Mesendoderm (in vitro differentiated cells): Measurements from ENCODE around the gene FOXN4.

Experiments
- DNase-seq: peaks from one replicate; pipeline ENCODE4 v3.0.0; 2013
- H2AK5ac ChIP-seq: 2 replicates; pipeline ENCODE4 v1.6.1; 2013; ENCODE audit warnings: low read length, inconsistent platforms
- H2BK120ac ChIP-seq: 2 replicates; pipeline ENCODE4 v1.6.1; 2013; ENCODE audit warnings: low read depth, mild to moderate bottlenecking, low read length, moderate library complexity, mixed read lengths
- H2BK15ac ChIP-seq: replicated peaks from 2 replicates; pipeline ENCODE4 v1.6.1; 2013; ENCODE audit warnings: low read depth, mild to moderate bottlenecking, moderate library complexity
- H2BK5ac ChIP-seq: 2 replicates; pipeline ENCODE4 v1.6.1; 2013; ENCODE audit warnings: low read length, inconsistent platforms
- H3K18ac ChIP-seq: 2 replicates; pipeline ENCODE4 v1.6.1; 2013; ENCODE audit warnings: mild to moderate bottlenecking, low read length, mixed read lengths
- H3K23ac ChIP-seq: one replicate; pipeline ENCODE4 v1.6.1; 2013; ENCODE audit warnings: low read length
- H3K27ac ChIP-seq: 2 replicates; pipeline ENCODE4 v1.5.1; 2013; ENCODE audit warnings: low read depth, mild to moderate bottlenecking, inconsistent platforms, low read length, moderate library complexity
- H3K27me3 ChIP-seq: 2 replicates; pipeline ENCODE4 v1.6.1; 2013; ENCODE audit warnings: low read length, control low read depth, mild to moderate bottlenecking, inconsistent platforms; ENCODE audit not compliant: insufficient read depth, poor library complexity
- H3K36me3 ChIP-seq: 2 replicates; pipeline ENCODE4 v1.6.1; 2013; ENCODE audit warnings: low read length, inconsistent platforms; ENCODE audit not compliant: control insufficient read depth, insufficient read depth
- H3K4ac ChIP-seq: one replicate; pipeline ENCODE4 v1.6.1; 2013; ENCODE audit warnings: low read depth, mild to moderate bottlenecking, low read length, moderate library complexity
- H3K4me1 ChIP-seq: 2 replicates; pipeline ENCODE4 v1.6.1; 2013; ENCODE audit warnings: low read depth, low read length, inconsistent platforms; ENCODE audit not compliant: control insufficient read depth
- H3K4me2 ChIP-seq: 2 replicates; pipeline ENCODE4 v1.6.1; 2013; ENCODE audit warnings: low read length
- H3K4me3 ChIP-seq: 2 replicates; pipeline ENCODE4 v1.5.1; 2013; ENCODE audit warnings: mild to moderate bottlenecking, low read length
- H3K56ac ChIP-seq: one replicate; pipeline ENCODE4 v1.6.1; 2013; ENCODE audit warnings: low read length
- H3K79me1 ChIP-seq: 2 replicates; pipeline ENCODE4 v1.6.1; 2013; ENCODE audit warnings: low read length, inconsistent platforms
- H3K79me2 ChIP-seq: 2 replicates; pipeline ENCODE4 v1.6.1; 2013; ENCODE audit warnings: mild to moderate bottlenecking, low read length; ENCODE audit not compliant: control insufficient read depth, insufficient read depth
- H3K9ac ChIP-seq: 2 replicates; pipeline ENCODE4 v1.6.1; 2013; ENCODE audit warnings: low read length, inconsistent platforms
- H4K5ac ChIP-seq: one replicate; pipeline ENCODE4 v1.6.1; 2013; ENCODE audit warnings: low read length
- H4K8ac ChIP-seq: one replicate; pipeline ENCODE4 v1.6.1; 2013; ENCODE audit warnings: low read depth, mild to moderate bottlenecking, control low read depth, low read length, moderate library complexity
- WGBS: extraction: QIAGEN DNeasy Blood & Tissue Kit; methylation state at CpG from one replicate; pipeline ENCODE4 v1.1.7; 2013; ENCODE audit warnings: low lambda C conversion rate, missing lambda C conversion rate; ENCODE audit not compliant: insufficient coverage; ENCODE audit errors: extremely low coverage; 5-methylcytosine and 5-hydroxymethylcytosine counted together

Gene FOXN4

DNA sequence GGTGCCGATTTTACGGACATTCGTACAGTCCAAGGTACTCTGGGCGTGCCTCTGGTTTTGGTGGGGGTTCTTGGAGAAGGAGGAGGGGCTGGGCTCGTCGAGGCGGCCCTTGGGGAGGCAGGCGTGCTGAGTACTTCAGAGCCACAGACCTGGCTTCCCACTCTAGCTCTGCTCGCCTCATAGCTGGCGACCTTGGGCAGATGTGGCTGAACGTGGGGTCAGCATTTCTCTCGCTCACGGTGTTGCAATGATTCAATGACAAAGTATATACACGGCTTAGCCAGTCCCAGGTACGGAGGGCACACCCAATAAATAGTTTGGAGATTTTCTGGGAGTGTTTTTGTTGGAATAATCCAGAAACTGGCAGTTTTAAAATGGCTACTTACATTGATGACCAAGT, 75.1 kb downstream of the FOXN4 start:
- Histone ChIP-seq H2AK5ac (no peak overlapping the region), H3K27ac (no peak overlapping the region), H3K36me3 (no peaks in the 10 kb centered on the region), H4K5ac (no peak overlapping the region), H3K27me3 (no peaks in the 10 kb centered on the region), H2BK5ac (no peak overlapping the region), H3K4me2 (no peak overlapping the region), H2BK15ac (no peak overlapping the region), H3K4me3 (no peak overlapping the region), H3K79me1 (no peaks in the 10 kb centered on the region), H3K4me1 (no peaks in the 10 kb centered on the region), H2BK120ac (no peak overlapping the region), H3K18ac (no peak overlapping the region), H3K56ac (no peak overlapping the region), H3K9ac (no peak overlapping the region), H3K4ac (no peak overlapping the region), H4K8ac (no peak overlapping the region), H3K23ac (no peak overlapping the region), H3K79me2 (no peaks in the 10 kb centered on the region)
- DNase-seq, result no peak
- WGBS, result no CpG with 5 or more reads among the region's 15 CpGs

DNA sequence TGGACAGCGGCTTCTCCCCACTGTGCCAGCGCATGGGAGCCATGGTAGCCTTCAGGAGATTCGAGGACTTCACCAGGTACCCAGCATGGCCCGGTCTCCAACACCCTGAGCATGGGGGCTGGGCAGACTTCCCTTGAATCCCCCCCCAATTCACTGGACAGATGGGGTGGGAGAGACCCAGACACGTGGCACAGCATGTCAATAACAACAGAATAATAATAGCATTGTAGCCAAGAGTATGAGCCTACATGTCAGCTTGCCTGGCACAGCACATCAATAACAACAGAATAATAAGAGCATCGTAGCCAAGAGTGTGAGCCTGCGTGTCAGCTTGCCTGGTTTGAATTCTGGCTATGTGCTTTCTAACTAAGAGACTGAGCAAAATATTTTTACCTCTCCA, 76.4 kb downstream of the FOXN4 start:
- H4K5ac ChIP-seq, result no peak overlapping the region
- H3K23ac ChIP-seq, result no peak overlapping the region
- no peak overlapping the region for H2AK5ac ChIP-seq
- no peak overlapping the region for H2BK120ac ChIP-seq
- H2BK5ac ChIP-seq, result no peak overlapping the region
- H3K4ac ChIP-seq, result no peak overlapping the region
- no peak for DNase-seq
- H3K4me1 ChIP-seq, result no peaks in the 10 kb centered on the region
- no peak overlapping the region for H4K8ac ChIP-seq
- H3K18ac ChIP-seq, result no peak overlapping the region
- H3K27ac ChIP-seq, result no peak overlapping the region
- H3K27me3 ChIP-seq, result no peaks in the 10 kb centered on the region
- no peak overlapping the region for H3K9ac ChIP-seq
- no peaks in the 10 kb centered on the region for H3K36me3 ChIP-seq
- H3K79me1 ChIP-seq, result no peaks in the 10 kb centered on the region
- WGBS, result no CpG with 5 or more reads among the region's 7 CpGs
- H3K4me2 ChIP-seq, result no peak overlapping the region
- H3K56ac ChIP-seq, result no peak overlapping the region
- no peaks in the 10 kb centered on the region for H3K79me2 ChIP-seq
- H2BK15ac ChIP-seq, result no peak overlapping the region
- no peak overlapping the region for H3K4me3 ChIP-seq

DNA sequence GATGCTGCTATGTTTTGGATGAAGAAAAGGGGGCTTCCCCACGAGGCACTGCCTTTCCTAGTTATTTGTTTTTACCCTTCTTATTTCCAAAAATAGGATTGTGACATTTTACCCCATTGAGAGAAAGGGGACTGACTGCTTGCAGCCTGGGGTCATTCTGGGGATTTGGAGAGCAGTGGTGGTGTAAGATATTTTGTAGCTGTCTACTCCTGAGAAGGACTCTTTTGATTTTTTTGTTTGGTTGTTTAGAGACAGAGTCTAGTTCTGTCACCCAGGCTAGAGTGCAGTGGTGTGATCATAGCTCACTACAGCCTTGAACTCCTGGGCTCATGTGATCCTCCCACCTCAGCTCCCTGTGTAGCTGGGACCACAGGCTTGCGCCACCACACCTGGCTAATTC, 78.9 kb downstream of the FOXN4 start:
- Histone ChIP-seq H4K5ac (no peak overlapping the region), H3K23ac (no peak overlapping the region), H3K36me3 (no peaks in the 10 kb centered on the region), H3K79me2 (no peaks in the 10 kb centered on the region), H2BK5ac (no peak overlapping the region), H3K9ac (no peak overlapping the region), H3K4me2 (no peak overlapping the region), H4K8ac (no peak overlapping the region), H3K4me3 (no peak overlapping the region), H2BK15ac (no peak overlapping the region), H3K79me1 (no peaks in the 10 kb centered on the region), H3K27ac (no peak overlapping the region), H2AK5ac (no peak overlapping the region), H3K4ac (no peak overlapping the region), H2BK120ac (no peak overlapping the region), H3K27me3 (no peaks in the 10 kb centered on the region), H3K56ac (no peak overlapping the region), H3K4me1 (no peaks in the 10 kb centered on the region), H3K18ac (no peak overlapping the region)
- no peak for DNase-seq
- no CpG with 5 or more reads among the region's 2 CpGs for WGBS

DNA sequence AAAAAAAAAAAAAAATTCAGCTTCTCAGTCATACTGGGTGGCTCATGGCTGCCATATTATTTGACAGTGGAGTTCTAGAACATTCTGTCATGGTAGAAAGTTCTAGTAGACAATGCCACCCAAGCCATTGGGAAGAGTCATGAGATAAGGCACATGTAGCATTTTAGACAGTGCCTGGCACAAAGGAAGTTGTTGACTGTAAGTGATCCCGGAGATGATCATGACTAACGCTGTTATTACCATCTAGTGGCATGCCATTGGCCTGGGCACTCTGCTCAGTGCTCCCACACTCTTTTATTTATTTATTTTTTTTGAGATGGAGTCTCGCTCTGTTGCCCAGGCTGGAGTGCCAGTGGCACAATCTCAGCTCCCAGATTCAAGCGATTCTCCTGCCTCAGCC, 80.4 kb downstream of the FOXN4 start:
- Histone ChIP-seq H3K18ac (no peak overlapping the region), H3K4me3 (no peak overlapping the region), H3K27ac (no peak overlapping the region), H3K27me3 (no peaks in the 10 kb centered on the region), H3K4ac (no peak overlapping the region), H3K79me2 (no peaks in the 10 kb centered on the region), H3K23ac (no peak overlapping the region), H3K9ac (no peak overlapping the region), H3K36me3 (no peaks in the 10 kb centered on the region), H2BK15ac (no peak overlapping the region), H3K79me1 (no peaks in the 10 kb centered on the region), H2BK5ac (no peak overlapping the region), H3K56ac (no peak overlapping the region), H4K5ac (no peak overlapping the region), H2BK120ac (no peak overlapping the region), H4K8ac (no peak overlapping the region), H3K4me1 (no peaks in the 10 kb centered on the region), H3K4me2 (no peak overlapping the region), H2AK5ac (no peak overlapping the region)
- no peak for DNase-seq
- no CpG with 5 or more reads among the region's 4 CpGs for WGBS
